ENCODE measurements around the gene NCK2.

DNA sequence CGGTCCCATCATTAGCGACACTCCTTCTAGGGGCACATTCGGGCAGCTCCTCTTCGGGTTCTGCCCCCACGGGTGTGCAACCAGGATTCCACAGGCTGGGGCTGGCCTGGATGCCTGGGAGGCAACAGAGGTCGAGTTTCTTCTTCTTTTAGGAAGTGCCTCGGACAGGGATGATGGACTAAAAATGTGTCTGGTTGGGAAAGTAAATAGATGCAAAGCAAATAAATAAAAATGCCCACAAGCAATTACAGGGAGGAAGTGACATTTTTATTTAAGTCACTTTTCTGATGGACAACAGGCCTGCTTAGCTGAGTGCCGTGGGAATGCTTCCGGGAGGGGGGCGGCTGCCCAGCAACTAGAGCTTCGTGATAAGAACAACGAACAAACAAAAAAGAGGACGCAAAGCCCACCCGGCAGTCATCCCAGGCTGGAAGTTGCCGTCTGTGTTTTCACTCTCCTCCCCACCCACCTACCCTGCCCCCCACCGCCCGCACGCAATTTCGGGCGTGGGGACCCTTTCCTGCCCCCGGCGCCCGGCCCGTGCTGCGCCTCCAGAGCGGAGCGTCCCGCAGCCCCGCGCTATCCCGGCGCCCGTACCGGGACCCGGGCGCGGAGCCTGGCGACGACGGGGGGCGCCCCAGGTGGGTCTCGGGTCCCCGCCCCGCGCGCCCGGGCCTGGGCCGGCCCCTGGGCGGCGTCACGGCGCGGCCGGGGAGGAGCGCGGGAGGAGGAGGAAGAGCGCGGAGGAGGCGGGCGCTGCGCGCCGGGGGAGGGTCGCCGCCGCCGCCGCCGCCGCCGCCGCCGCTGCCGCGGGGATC, 412 bp upstream of the NCK2 start:
- TF ChIP-seq POLR2A (IDR thresholded peaks at IDR 0.05; ENCODE audit: low read length): no peak
- TF ChIP-seq, protein P1, sequence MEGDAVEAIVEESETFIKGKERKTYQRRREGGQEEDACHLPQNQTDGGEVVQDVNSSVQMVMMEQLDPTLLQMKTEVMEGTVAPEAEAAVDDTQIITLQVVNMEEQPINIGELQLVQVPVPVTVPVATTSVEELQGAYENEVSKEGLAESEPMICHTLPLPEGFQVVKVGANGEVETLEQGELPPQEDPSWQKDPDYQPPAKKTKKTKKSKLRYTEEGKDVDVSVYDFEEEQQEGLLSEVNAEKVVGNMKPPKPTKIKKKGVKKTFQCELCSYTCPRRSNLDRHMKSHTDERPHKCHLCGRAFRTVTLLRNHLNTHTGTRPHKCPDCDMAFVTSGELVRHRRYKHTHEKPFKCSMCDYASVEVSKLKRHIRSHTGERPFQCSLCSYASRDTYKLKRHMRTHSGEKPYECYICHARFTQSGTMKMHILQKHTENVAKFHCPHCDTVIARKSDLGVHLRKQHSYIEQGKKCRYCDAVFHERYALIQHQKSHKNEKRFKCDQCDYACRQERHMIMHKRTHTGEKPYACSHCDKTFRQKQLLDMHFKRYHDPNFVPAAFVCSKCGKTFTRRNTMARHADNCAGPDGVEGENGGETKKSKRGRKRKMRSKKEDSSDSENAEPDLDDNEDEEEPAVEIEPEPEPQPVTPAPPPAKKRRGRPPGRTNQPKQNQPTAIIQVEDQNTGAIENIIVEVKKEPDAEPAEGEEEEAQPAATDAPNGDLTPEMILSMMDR (IDR thresholded peaks at IDR 0.05): no peak
- TF ChIP-seq, protein P2, sequence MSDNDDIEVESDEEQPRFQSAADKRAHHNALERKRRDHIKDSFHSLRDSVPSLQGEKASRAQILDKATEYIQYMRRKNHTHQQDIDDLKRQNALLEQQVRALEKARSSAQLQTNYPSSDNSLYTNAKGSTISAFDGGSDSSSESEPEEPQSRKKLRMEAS (IDR thresholded peaks at IDR 0.05): no peak
- no peak for TF ChIP-seq E2F6 (IDR thresholded peaks at IDR 0.05; ENCODE audit: borderline replicate concordance, low read depth)
- TF ChIP-seq SMC3 (IDR thresholded peaks at IDR 0.05): no peak
- TF ChIP-seq MAZ (IDR thresholded peaks at IDR 0.05; ENCODE audit: borderline replicate concordance, low read depth, low read length): no peak
- no peak for TF ChIP-seq BHLHE40 (IDR thresholded peaks at IDR 0.05; ENCODE audit: low read depth, low read length)

Measured in A549 (cell line).